ENCODE results near the gene COPG2. TPM values are rescaled to one million over a fixed set of nuclear protein-coding genes. Genes with fewer than 3 reads are reported as not detected.
"Not testable (repeated sequence)": the region's sequence is repeated elsewhere in the genome, so short reads cannot be mapped to it uniquely, and the experiment has no call there.

COPG2 gene
- total and polyA plus RNA-seq, 2 donors (not counting 3 experiments of a cell fraction or from before 2014, with no cell fraction given) = 9.4 to 11.6 TPM

GRCh38 chr7:130593033-130593432, 75.5 kb downstream of the COPG2 start:
- H3K9ac ChIP-seq (replicated peaks; ENCODE audit: extremely low read depth, insufficient read depth, low read length) = no peak overlapping the region
- BruUV-seq (replicated peaks) = no TSS peak
- no peaks in the 10 kb centered on the region for H3K79me2 ChIP-seq (ENCODE audit: control insufficient read depth, insufficient read depth, low read length)
- dilution Hi-C loops (cut with MboI; ENCODE audit: extremely low pct_ligation_motif_present, low sequenced_read_pairs) = no loop called here
- no peaks in the 10 kb centered on the region for H4K20me1 ChIP-seq (replicated peaks; ENCODE audit: control insufficient read depth, extremely low read depth, insufficient read depth, low read length)
- no peak for TF ChIP-seq GATA2 (IDR thresholded peaks at IDR 0.05; ENCODE audit: insufficient read depth, insufficient read length, low read depth, low read length)
- no peak for TF ChIP-seq POLR2AphosphoS5 (IDR thresholded peaks at IDR 0.05; ENCODE audit: insufficient read depth, low read depth, low read length)
- no peak for TF ChIP-seq EZH2 (IDR thresholded peaks at IDR 0.05; ENCODE audit: borderline replicate concordance, low read depth, low read length, severe bottlenecking)
- no peak for TF ChIP-seq POLR2A (IDR thresholded peaks at IDR 0.05; ENCODE audit: low read depth, low read length)
- no peak for TF ChIP-seq JUN (IDR thresholded peaks at IDR 0.05; ENCODE audit: borderline replicate concordance, insufficient read depth, insufficient read length, low read depth)
- TF ChIP-seq CTCF (IDR thresholded peaks at IDR 0.05; ENCODE audit: extremely low read depth in 1 of 2, insufficient read depth in 1 of 2, low read depth in 1 of 2, low read length in 2 of 2) = no peak
- TF ChIP-seq MYC (IDR thresholded peaks at IDR 0.05; ENCODE audit: low read depth, low read length) = no peak
- TF ChIP-seq MAX (IDR thresholded peaks at IDR 0.05; ENCODE audit: insufficient read depth, insufficient read length) = no peak
- FAIRE-seq = no peak
- no peaks in the 10 kb centered on the region for H3K9me3 ChIP-seq (replicated peaks; ENCODE audit: control insufficient read depth, insufficient read depth, low read length)
- intact Hi-C loops (cut with micrococcal nuclease) = no loop called here
- H3K27ac ChIP-seq (ENCODE audit: insufficient read depth, low read depth, low read length) = no peak overlapping the region
- H3K4me1 ChIP-seq (ENCODE audit: control insufficient read depth, extremely low read depth, insufficient read depth, low read length) = no peaks in the 10 kb centered on the region
- CTCF ChIA-PET = interaction anchor here (1.1 to 1.2 kb wide), 2 partner anchors 15 to 19 kb away, joined by 3 read pairs; no protein-coding TSS in a partner anchor
- no peak overlapping the region for H3K4me3 ChIP-seq (replicated peaks in 1 of 3; ENCODE audit: insufficient read depth in 1 of 3, low read depth in 1 of 3, low read length in 3 of 3)
- H3K27me3 ChIP-seq (ENCODE audit: control insufficient read depth in 2 of 2, insufficient read depth in 2 of 2, low read length in 2 of 2) = no peaks in the 10 kb centered on the region
- no peak overlapping the region for H2AFZ ChIP-seq (ENCODE audit: low read depth, low read length)
- no peak for DNase-seq (ENCODE audit: low read depth, low spot score)
- H3K36me3 ChIP-seq (ENCODE audit: control insufficient read depth in 2 of 2, extremely low read depth in 1 of 2, insufficient read depth in 2 of 2, low read length in 2 of 2) = no peaks in the 10 kb centered on the region
- POLR2A ChIA-PET = interaction anchor here (0.6 kb wide), 1 partner anchor 582 kb away, joined by 3 read pairs; no protein-coding TSS in a partner anchor
- no peak overlapping the region for H3K4me2 ChIP-seq (ENCODE audit: insufficient read depth, low read length)
- no peaks in the 10 kb centered on the region for H3K9me1 ChIP-seq (replicated peaks; ENCODE audit: control insufficient read depth, extremely low read depth, insufficient read depth, low read length)

GRCh38 chr7:130591464-130591863, 77.1 kb downstream of the COPG2 start:
- CTCF ChIA-PET = not testable (repeated sequence)

GRCh38 chr7:130585932-130586331, 82.6 kb downstream of the COPG2 start:
- BruUV-seq (replicated peaks); H3K9ac ChIP-seq (replicated peaks; ENCODE audit: extremely low read depth, insufficient read depth, low read length); H3K79me2 ChIP-seq (ENCODE audit: control insufficient read depth, insufficient read depth, low read length); H3K36me3 ChIP-seq (ENCODE audit: control insufficient read depth in 2 of 2, extremely low read depth in 1 of 2, insufficient read depth in 2 of 2, low read length in 2 of 2); DNase-seq (ENCODE audit: low read depth, low spot score); H3K4me1 ChIP-seq (ENCODE audit: control insufficient read depth, extremely low read depth, insufficient read depth, low read length); CTCF ChIA-PET; FAIRE-seq; H3K9me3 ChIP-seq (replicated peaks; ENCODE audit: control insufficient read depth, insufficient read depth, low read length); H3K4me2 ChIP-seq (ENCODE audit: insufficient read depth, low read length); H3K27ac ChIP-seq (ENCODE audit: insufficient read depth, low read depth, low read length); H4K20me1 ChIP-seq (replicated peaks; ENCODE audit: control insufficient read depth, extremely low read depth, insufficient read depth, low read length); H3K27me3 ChIP-seq (ENCODE audit: control insufficient read depth in 2 of 2, insufficient read depth in 2 of 2, low read length in 2 of 2); H2AFZ ChIP-seq (ENCODE audit: low read depth, low read length); POLR2A ChIA-PET; H3K9me1 ChIP-seq (replicated peaks; ENCODE audit: control insufficient read depth, extremely low read depth, insufficient read depth, low read length); intact Hi-C loops (cut with micrococcal nuclease); H3K4me3 ChIP-seq (replicated peaks in 1 of 3; ENCODE audit: insufficient read depth in 1 of 3, low read depth in 1 of 3, low read length in 3 of 3); dilution Hi-C loops (cut with MboI; ENCODE audit: extremely low pct_ligation_motif_present, low sequenced_read_pairs): not testable (repeated sequence)

More at GRCh38 chr7:130591464-130591863, 77.1 kb downstream of the COPG2 start:
- BruUV-seq (replicated peaks); H3K9ac ChIP-seq (replicated peaks; ENCODE audit: extremely low read depth, insufficient read depth, low read length); H3K27me3 ChIP-seq (ENCODE audit: control insufficient read depth in 2 of 2, insufficient read depth in 2 of 2, low read length in 2 of 2); H3K4me1 ChIP-seq (ENCODE audit: control insufficient read depth, extremely low read depth, insufficient read depth, low read length); H3K9me1 ChIP-seq (replicated peaks; ENCODE audit: control insufficient read depth, extremely low read depth, insufficient read depth, low read length); H3K4me3 ChIP-seq (replicated peaks in 1 of 3; ENCODE audit: insufficient read depth in 1 of 3, low read depth in 1 of 3, low read length in 3 of 3); dilution Hi-C loops (cut with MboI; ENCODE audit: extremely low pct_ligation_motif_present, low sequenced_read_pairs); H2AFZ ChIP-seq (ENCODE audit: low read depth, low read length); FAIRE-seq; DNase-seq (ENCODE audit: low read depth, low spot score); H4K20me1 ChIP-seq (replicated peaks; ENCODE audit: control insufficient read depth, extremely low read depth, insufficient read depth, low read length); H3K27ac ChIP-seq (ENCODE audit: insufficient read depth, low read depth, low read length); POLR2A ChIA-PET; H3K4me2 ChIP-seq (ENCODE audit: insufficient read depth, low read length); H3K36me3 ChIP-seq (ENCODE audit: control insufficient read depth in 2 of 2, extremely low read depth in 1 of 2, insufficient read depth in 2 of 2, low read length in 2 of 2); H3K9me3 ChIP-seq (replicated peaks; ENCODE audit: control insufficient read depth, insufficient read depth, low read length); H3K79me2 ChIP-seq (ENCODE audit: control insufficient read depth, insufficient read depth, low read length); intact Hi-C loops (cut with micrococcal nuclease): not testable (repeated sequence)
